ENCODE results near the gene POLE3. TPM values are rescaled to one million over a fixed set of nuclear protein-coding genes. Genes with fewer than 3 reads are reported as not detected.
"Not testable (repeated sequence)": the region's sequence is repeated elsewhere in the genome, so short reads cannot be mapped to it uniquely, and the experiment has no call there.

POLE3 gene
- total RNA-seq, 2 donors from 2014 or later = 42.7 to 61.9 TPM

- Histone ChIP-seq H3K9me3 (no peaks in the 10 kb centered on the region), H3K27ac (no peak overlapping the region), H3K27me3 (replicated peaks; ENCODE audit: insufficient read depth) (no peaks in the 10 kb centered on the region), H3K4me3 (no peak overlapping the region), H3K4me1 (replicated peaks) (no peaks in the 10 kb centered on the region), H3K36me3 (peaks cover 0 to 1% of the 10 kb centered on the region in 2 donors)
- intact Hi-C loops (cut with DNase I) = no loop called here
- 94% methylated on average over 5 of the region's 5 CpGs for WGBS
- TF ChIP-seq CTCF (IDR thresholded peaks at IDR 0.05) (no peak), POLR2A (IDR thresholded peaks at IDR 0.05) (no peak), POLR2AphosphoS5 (IDR thresholded peaks at IDR 0.05) (no peak)
- no peak for DNase-seq (ENCODE audit: low spot score)
Observed at GRCh38 chr9:113368348-113368981, 42.0 kb downstream of the POLE3 start.

- H3K4me3 ChIP-seq; H3K4me1 ChIP-seq (replicated peaks); H3K27me3 ChIP-seq (replicated peaks; ENCODE audit: insufficient read depth); intact Hi-C loops (cut with DNase I); DNase-seq (ENCODE audit: low spot score); H3K36me3 ChIP-seq; H3K27ac ChIP-seq; H3K9me3 ChIP-seq: not testable (repeated sequence)
- 79% methylated on average over 3 of the region's 3 CpGs for WGBS
Observed at GRCh38 chr9:113365652-113366051, 44.8 kb downstream of the POLE3 start.

DNA sequence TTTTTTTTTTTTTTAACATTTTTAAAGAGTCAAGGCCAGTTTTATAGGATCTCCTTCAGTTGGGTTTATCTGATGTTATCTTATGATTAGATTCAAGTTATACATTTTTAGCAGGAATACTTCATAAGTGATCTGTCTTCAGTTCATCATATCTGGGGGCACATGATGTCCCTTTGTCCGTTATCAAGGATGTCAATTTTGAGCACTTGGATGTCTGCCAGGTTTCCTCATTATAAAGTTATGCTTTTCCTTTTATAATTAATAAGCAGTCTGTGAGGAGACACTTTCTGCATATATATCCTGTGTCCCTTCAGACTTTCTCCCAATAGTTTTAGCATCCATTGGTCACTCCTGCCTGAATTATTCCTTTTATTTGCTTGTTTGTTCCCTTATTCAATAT is 45.5 kb downstream of the POLE3 start:
- intact Hi-C loops (cut with DNase I) = no loop called here
- TF ChIP-seq POLR2AphosphoS5 (IDR thresholded peaks at IDR 0.05) (no peak), POLR2A (IDR thresholded peaks at IDR 0.05) (no peak), CTCF (IDR thresholded peaks at IDR 0.05) (no peak)
- no peaks in the 10 kb centered on the region for H3K27me3 ChIP-seq (replicated peaks; ENCODE audit: insufficient read depth)
- H3K9me3 ChIP-seq = no peaks in the 10 kb centered on the region
- H3K4me1 ChIP-seq (replicated peaks) = no peaks in the 10 kb centered on the region
- no peak overlapping the region for H3K27ac ChIP-seq
- 61% methylated on average over 1 of the region's 1 CpG for WGBS
- H3K36me3 ChIP-seq = no peaks in the 10 kb centered on the region
- no peak for DNase-seq (ENCODE audit: low spot score)
- H3K4me3 ChIP-seq = no peak overlapping the region

- Histone ChIP-seq H3K36me3 (no peaks in the 10 kb centered on the region), H3K4me1 (replicated peaks) (no peaks in the 10 kb centered on the region), H3K27ac (no peak overlapping the region), H3K27me3 (replicated peaks; ENCODE audit: insufficient read depth) (no peaks in the 10 kb centered on the region), H3K4me3 (no peak overlapping the region), H3K9me3 (no peaks in the 10 kb centered on the region)
- 82% methylated on average over 3 of the region's 3 CpGs for WGBS
- DNase-seq (ENCODE audit: low spot score) = no peak
- TF ChIP-seq POLR2AphosphoS5 (IDR thresholded peaks at IDR 0.05) = no peak
- intact Hi-C loops (cut with DNase I) = no loop called here
Observed at GRCh38 chr9:113363336-113363735, 47.1 kb downstream of the POLE3 start.

- no peaks in the 10 kb centered on the region for H3K4me1 ChIP-seq (replicated peaks)
Observed at GRCh38 chr9:113361304-113362018, 49.0 kb downstream of the POLE3 start.

More at GRCh38 chr9:113361304-113362018, 49.0 kb downstream of the POLE3 start:
- no peak for DNase-seq (ENCODE audit: low spot score)
- TF ChIP-seq POLR2AphosphoS5 (IDR thresholded peaks at IDR 0.05) (no peak), CTCF (IDR thresholded peaks at IDR 0.05) (no peak), POLR2A (IDR thresholded peaks at IDR 0.05) (no peak)
- no peaks in the 10 kb centered on the region for H3K27me3 ChIP-seq (replicated peaks; ENCODE audit: insufficient read depth)
- H3K9me3 ChIP-seq = no peaks in the 10 kb centered on the region
- 32% methylated on average over 7 of the region's 7 CpGs for WGBS
- H3K4me3 ChIP-seq = no peak overlapping the region
- H3K36me3 ChIP-seq = no peaks in the 10 kb centered on the region
- H3K27ac ChIP-seq = no peak overlapping the region
- intact Hi-C loops (cut with DNase I) = no loop called here
